ENCODE results near the gene NECTIN2. TPM values are rescaled to one million over a fixed set of nuclear protein-coding genes. Genes with fewer than 3 reads are reported as not detected.
"Not testable (repeated sequence)": the region's sequence is repeated elsewhere in the genome, so short reads cannot be mapped to it uniquely, and the experiment has no call there.

Gene NECTIN2
- polyA plus RNA-seq, 3 donors from 2014 or later, result 0.09 to 0.34 TPM; not detected in 1

DNA sequence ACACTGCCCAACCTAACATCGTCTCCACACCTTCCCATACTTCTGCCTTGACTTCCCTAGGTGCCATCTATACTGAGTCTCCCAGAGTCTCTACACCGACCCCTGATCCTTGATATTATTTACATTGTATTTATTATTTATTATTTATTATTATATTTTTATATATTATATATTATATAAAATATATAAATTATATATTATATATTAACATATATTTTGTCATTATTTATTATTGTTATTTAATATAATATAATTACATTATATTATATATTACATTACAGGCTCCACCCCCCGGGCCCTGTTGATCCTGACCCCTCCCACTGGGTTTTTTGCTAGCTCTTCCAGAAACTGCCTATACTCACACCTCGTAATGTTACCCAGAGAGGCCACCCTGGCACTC is 26.6 kb downstream of the NECTIN2 start:
- Mint-ChIP-seq H3K4me1 (no peaks in the 10 kb centered on the region), H3K36me3 (no peaks in the 10 kb centered on the region), H3K9me3 (no peaks in the 10 kb centered on the region), H3K27ac (peak overlapping the region in 1 of 6 donors; percentile 33), H3K4me3 (no peak overlapping the region), H3K27me3 (ENCODE audit: low read depth in 3 of 3) (peaks cover 0 to 2% (median 0%) of the 10 kb centered on the region in 3 donors)
- DNase-seq, result no peak

DNA sequence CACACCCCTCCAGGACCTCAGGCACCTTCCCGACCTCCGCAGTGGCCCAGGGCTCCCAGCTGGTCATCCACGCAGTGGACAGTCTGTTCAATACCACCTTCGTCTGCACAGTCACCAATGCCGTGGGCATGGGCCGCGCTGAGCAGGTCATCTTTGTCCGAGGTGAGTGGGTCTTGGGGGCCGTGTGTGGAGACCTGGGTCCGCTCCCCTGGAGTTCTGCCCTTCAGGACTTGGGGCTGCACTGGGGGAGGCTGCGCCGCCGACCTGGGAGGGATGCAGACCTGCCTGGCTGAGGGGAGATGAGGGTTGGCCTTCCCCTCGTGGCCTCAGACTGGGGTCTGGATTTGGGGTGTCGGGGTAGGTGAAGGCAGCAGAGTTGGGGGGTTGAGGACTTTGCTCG is 28.2 kb downstream of the NECTIN2 start:
- no peak for DNase-seq
- H3K4me1 Mint-ChIP-seq, result no peaks in the 10 kb centered on the region
- H3K36me3 Mint-ChIP-seq, result no peaks in the 10 kb centered on the region

DNA sequence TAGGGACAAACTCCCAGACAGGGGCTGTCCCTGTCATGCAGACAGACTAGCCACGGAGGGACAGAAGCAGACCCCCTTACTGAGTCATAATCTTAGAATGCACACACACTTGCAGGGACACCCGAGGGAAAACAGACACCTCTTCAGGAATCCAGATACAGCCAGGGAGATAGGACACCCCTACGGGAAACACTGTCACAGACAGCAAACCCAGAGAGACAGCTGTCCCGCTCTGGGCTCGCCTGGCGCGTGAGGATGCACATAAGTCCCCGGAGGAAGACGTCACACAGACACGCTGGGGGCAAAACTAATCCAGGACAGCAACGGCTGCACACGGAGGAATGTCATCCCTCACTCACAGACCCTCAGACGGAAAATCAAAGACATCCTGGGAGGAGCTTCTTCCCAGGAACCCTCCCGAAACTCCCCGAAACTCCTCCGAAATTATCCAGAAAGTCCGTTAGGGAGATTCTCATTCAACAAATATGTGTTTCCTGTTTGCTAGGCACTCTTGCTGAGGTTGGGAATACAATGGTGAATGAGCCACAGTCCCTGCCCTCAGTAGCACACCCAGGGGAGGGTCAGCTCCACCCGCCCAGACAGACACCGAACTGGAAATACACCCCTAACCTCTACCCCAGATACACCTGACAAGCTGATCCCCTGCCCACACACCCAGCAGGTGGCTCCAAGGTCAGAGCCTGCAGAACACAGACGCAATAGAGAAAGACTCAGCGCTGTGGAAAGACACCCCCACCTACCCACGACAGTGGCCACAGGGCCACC is 29.8 kb downstream of the NECTIN2 start:
- H3K4me1 Mint-ChIP-seq, result no peaks in the 10 kb centered on the region
- no peak overlapping the region for H3K27ac Mint-ChIP-seq
- H3K36me3 Mint-ChIP-seq, result no peaks in the 10 kb centered on the region
- no peak overlapping the region for H3K4me3 Mint-ChIP-seq
- H3K27me3 Mint-ChIP-seq (ENCODE audit: low read depth in 3 of 3), result peaks cover 0 to 2% (median 0%) of the 10 kb centered on the region in 3 donors
- DNase-seq, result no peak
- H3K9me3 Mint-ChIP-seq, result no peaks in the 10 kb centered on the region

More for the DNA sequence above, 28.2 kb downstream of the NECTIN2 start:
- peaks cover 0 to 2% (median 0%) of the 10 kb centered on the region in 3 donors for H3K27me3 Mint-ChIP-seq (ENCODE audit: low read depth in 3 of 3)
- no peak overlapping the region for H3K4me3 Mint-ChIP-seq
- no peak overlapping the region for H3K27ac Mint-ChIP-seq
- H3K9me3 Mint-ChIP-seq, result no peaks in the 10 kb centered on the region

DNA sequence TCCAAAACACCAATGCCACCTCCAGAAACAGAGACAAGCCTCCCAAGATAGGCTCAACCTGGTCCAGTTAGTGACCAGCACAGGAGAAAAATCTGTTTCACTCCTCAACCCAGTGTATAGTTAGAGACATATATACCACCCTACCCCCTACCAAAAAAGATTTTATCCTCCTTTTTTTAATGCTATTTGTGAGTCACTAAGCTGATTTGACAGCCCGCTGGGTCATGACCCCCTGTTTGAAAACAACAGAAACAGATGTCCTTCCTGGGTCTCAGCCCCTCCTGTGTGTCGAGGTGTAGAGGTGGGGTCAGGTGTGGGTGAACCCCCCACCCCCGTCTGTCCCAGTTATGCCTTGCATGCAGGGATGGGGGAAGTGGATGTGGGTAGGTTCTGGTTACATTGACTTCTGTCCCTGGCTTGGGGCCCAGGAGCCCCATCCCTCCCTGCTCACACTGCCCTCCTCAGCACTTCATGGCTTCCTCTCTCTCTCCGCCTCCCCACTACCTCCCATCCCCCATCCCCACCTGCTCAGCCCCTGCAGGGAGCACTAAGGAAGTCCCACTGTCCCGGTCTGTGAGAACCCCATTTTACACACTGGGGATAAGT is 30.9 kb downstream of the NECTIN2 start:
- no peaks in the 10 kb centered on the region for H3K9me3 Mint-ChIP-seq
- no peaks in the 10 kb centered on the region for H3K36me3 Mint-ChIP-seq
- H3K27ac Mint-ChIP-seq, result no peak overlapping the region
- H3K4me3 Mint-ChIP-seq, result no peak overlapping the region
- no peaks in the 10 kb centered on the region for H3K4me1 Mint-ChIP-seq
- peaks cover 0 to 2% (median 2%) of the 10 kb centered on the region in 3 donors for H3K27me3 Mint-ChIP-seq (ENCODE audit: low read depth in 3 of 3)
- DNase-seq, result no peak

DNA sequence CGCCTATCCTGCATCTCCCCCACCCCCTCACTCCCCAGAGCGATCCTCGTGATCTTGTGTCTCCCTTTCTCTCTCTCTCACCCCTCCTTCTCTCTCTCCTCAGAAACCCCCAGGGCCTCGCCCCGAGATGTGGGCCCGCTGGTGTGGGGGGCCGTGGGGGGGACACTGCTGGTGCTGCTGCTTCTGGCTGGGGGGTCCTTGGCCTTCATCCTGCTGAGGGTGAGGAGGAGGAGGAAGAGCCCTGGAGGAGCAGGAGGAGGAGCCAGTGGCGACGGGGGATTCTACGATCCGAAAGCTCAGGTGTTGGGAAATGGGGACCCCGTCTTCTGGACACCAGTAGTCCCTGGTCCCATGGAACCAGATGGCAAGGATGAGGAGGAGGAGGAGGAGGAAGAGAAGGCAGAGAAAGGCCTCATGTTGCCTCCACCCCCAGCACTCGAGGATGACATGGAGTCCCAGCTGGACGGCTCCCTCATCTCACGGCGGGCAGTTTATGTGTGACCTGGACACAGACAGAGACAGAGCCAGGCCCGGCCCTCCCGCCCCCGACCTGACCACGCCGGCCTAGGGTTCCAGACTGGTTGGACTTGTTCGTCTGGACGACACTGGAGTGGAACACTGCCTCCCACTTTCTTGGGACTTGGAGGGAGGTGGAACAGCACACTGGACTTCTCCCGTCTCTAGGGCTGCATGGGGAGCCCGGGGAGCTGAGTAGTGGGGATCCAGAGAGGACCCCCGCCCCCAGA is 32.2 kb downstream of the NECTIN2 start:
- Mint-ChIP-seq H3K27me3 (ENCODE audit: low read depth in 3 of 3) (peaks cover 0 to 2% (median 2%) of the 10 kb centered on the region in 3 donors), H3K9me3 (no peaks in the 10 kb centered on the region), H3K4me1 (no peaks in the 10 kb centered on the region), H3K27ac (no peak overlapping the region), H3K36me3 (no peaks in the 10 kb centered on the region), H3K4me3 (no peak overlapping the region)
- no peak for DNase-seq

DNA sequence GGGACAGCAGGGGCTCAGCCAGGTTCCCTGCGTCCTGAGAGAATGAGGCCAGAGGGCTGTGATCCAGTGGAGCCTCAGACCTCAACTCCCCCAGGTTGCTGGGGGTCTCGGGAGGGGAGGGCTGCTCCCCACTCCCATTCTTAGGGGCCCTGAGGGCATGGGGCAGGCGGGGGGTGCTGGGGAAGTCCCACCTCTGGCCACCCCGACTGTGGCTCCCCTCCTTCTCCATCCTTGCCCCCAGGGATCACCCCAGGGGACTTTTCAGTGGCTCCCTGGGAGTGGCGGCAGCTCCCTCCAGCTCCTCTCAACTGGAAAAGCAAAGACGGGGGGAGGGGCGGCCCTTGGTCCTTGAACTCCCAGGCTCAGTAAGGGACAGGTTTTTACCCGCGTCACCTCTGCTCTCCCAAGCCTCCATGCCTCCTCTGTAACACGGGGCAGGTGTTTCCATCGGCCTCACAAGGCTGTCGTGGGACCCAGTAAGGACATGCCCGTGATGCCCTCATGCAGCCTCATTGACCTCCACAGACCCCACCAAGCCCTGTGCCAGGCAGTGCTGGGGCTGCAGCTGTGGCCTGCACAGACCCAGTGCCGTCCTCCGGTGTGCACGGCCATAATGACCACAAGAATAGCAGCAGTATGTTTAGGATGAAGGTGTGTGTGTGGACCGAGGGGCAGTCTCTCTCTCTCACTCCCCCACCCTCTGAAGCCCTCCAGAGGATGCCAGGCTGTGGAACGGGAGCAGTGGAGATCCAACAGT is 33.4 kb downstream of the NECTIN2 start:
- Mint-ChIP-seq H3K4me3 (no peak overlapping the region), H3K27ac (no peak overlapping the region), H3K9me3 (no peaks in the 10 kb centered on the region), H3K4me1 (no peaks in the 10 kb centered on the region), H3K27me3 (ENCODE audit: low read depth in 3 of 3) (peaks cover 0 to 3% (median 2%) of the 10 kb centered on the region in 3 donors), H3K36me3 (no peaks in the 10 kb centered on the region)
- no peak for DNase-seq

DNA sequence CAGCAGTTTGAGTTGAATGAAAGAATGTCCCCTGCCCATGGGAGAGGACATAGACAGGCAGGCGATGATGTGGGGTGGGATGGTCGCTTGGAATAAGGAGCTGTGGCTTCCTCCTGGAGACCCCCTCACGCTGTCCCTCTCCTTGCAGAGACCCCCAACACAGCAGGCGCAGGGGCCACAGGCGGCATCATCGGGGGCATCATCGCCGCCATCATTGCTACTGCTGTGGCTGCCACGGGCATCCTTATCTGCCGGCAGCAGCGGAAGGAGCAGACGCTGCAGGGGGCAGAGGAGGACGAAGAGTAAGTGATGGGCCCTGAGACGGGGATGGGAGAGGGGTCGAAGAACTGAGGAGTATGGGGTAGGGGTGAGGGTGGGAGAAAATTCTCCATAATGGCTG is 36.0 kb downstream of the NECTIN2 start:
- Mint-ChIP-seq H3K4me1 (no peaks in the 10 kb centered on the region), H3K27ac (no peak overlapping the region), H3K9me3 (no peaks in the 10 kb centered on the region), H3K27me3 (ENCODE audit: low read depth in 3 of 3) (peaks cover 0 to 3% (median 0%) of the 10 kb centered on the region in 3 donors), H3K36me3 (no peaks in the 10 kb centered on the region), H3K4me3 (no peak overlapping the region)
- DNase-seq, result no peak

DNA sequence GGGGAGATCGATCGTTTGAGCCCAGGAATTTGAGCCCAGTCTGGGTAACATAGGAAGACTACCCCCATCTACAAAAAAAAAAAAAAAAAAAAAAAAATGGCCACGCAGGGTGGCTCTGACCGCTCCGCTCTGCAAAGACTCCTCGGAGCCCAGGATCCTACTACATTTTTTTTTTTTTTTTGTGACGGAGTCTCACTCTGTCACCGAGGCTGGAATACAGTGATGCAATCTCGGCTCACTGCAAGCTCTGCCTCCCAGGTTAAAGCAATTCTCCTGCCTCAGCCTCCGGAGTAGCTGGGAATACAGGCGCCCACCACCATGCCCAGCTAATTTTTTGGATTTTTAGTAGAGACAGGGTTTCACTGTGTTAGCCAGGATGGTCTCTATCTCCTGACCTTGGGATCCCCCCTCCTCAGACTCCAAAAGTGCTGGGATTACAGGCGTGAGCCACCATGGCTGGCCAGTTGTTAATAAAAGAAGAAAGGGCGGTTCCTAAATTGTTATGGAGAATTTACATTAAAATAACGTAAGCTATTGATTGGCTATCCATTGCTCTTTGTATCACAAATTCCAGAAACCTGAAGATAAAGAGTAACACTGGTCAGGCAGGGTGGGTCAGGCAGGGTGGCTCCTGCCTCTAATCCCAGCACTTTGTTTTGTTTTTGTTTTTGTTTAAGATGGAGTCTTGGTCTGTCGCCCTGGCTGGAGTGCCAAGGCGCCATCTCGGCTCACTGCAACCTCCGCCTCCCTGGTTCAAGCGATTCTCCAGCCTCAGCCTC is 36.7 kb downstream of the NECTIN2 start:
- not testable (repeated sequence) for DNase-seq; H3K9me3 Mint-ChIP-seq; H3K27ac Mint-ChIP-seq; H3K4me3 Mint-ChIP-seq; H3K36me3 Mint-ChIP-seq; H3K4me1 Mint-ChIP-seq; H3K27me3 Mint-ChIP-seq (ENCODE audit: low read depth in 3 of 3)

DNA sequence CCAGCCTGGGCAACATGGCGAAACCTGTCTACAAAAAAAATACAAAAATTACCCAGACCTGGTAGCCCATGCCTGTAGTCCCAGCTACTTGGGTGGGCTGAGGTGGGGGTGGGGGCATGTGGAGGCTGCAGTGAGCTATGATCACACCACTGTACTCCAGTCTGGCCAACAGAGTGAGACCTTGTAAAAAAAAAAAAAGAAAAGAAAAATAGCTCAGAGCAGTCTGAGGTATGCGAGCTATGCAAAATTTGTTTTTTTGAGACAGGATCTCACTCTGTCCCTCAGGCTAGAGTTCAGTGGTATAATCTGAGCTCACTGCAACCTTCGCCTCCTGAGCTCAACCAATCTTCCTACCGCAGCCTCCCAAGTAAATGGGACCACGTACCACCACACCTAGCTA is 37.8 kb downstream of the NECTIN2 start:
- peaks cover 1 to 3% of the 10 kb centered on the region in 2 donors for H3K4me1 Mint-ChIP-seq
- no peaks in the 10 kb centered on the region for H3K36me3 Mint-ChIP-seq
- no peak overlapping the region for H3K27ac Mint-ChIP-seq
- peaks cover 0 to 3% (median 0%) of the 10 kb centered on the region in 3 donors for H3K27me3 Mint-ChIP-seq (ENCODE audit: low read depth in 3 of 3)
- H3K9me3 Mint-ChIP-seq, result no peaks in the 10 kb centered on the region
- DNase-seq, result no peak
- no peak overlapping the region for H3K4me3 Mint-ChIP-seq

DNA sequence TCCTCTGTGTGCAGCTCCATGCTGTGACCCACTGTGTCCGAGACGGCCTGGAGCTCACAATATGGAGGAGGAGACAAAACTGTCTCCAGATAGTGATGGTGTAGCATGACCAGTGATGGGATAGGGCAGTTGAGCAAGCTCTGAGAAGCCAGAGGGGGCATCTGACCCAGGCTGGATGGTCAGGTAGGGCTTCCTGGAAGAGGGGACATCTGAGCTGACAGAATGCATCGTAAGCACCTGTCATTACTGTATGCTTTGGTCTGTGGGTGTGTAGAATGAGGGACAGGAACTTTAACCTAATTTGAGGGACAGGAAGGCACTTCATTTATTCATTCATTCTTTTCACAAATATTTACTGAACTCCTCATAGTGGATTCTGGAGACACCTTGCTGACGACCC is 38.5 kb downstream of the NECTIN2 start:
- Mint-ChIP-seq H3K27ac (no peak overlapping the region), H3K36me3 (no peaks in the 10 kb centered on the region)

DNA sequence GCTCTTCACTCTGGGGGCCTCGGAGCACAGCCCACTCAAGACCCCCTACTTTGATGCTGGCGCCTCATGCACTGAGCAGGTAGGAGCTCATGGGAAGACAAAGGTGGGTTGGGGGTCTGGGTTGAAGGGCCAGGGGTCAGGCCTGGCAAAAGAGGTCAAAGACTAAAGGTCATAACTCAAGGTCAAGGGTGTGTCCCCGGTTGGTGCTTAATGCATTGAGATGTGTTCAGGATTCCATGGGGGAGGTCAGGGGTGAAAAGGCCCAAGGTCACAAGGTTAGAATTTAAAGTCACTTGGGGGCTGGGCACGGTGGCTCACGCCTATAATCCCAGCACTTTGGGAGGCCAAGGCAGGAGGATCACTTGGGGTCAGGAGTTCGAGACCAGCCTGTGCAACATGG is 40.0 kb downstream of the NECTIN2 start:
- H3K4me1 Mint-ChIP-seq, result peaks cover 12 to 13% of the 10 kb centered on the region in 2 donors
- H3K27ac Mint-ChIP-seq, result no peak overlapping the region
- peaks cover 5 to 10% (median 8%) of the 10 kb centered on the region in 3 donors for H3K27me3 Mint-ChIP-seq (ENCODE audit: low read depth in 3 of 3)
- H3K36me3 Mint-ChIP-seq, result no peaks in the 10 kb centered on the region
- no peaks in the 10 kb centered on the region for H3K9me3 Mint-ChIP-seq
- DNase-seq, result no peak
- no peak overlapping the region for H3K4me3 Mint-ChIP-seq

More for the DNA sequence above, 38.5 kb downstream of the NECTIN2 start:
- H3K4me3 Mint-ChIP-seq, result no peak overlapping the region
- no peaks in the 10 kb centered on the region for H3K9me3 Mint-ChIP-seq
- DNase-seq, result no peak
- peaks cover 0 to 3% (median 0%) of the 10 kb centered on the region in 3 donors for H3K27me3 Mint-ChIP-seq (ENCODE audit: low read depth in 3 of 3)
- peaks cover 6% of the 10 kb centered on the region in 2 donors for H3K4me1 Mint-ChIP-seq

DNA sequence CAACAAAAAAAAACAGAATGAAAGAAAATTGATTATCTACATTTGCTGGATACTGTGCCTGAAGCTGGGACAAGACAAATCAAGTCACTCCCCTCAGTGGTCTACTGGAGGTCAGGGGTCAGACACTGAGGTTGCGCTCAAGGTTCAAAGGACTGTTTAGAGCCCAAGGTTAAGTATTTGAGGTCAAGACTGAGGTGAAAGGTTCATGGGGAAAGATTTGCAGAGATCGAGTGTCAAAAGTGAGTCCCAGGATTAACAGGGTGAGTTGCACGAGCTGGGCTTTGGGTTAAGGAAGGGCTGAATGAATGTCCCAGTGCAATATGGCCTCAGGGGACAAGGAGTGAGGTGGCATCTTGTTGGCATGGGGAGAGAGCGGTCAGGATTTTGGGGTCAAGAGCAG is 41.6 kb downstream of the NECTIN2 start:
- H3K27ac Mint-ChIP-seq, result peak overlapping the region in 1 of 6 donors; percentile 71
- H3K27me3 Mint-ChIP-seq (ENCODE audit: low read depth in 3 of 3), result peaks cover 5 to 10% (median 6%) of the 10 kb centered on the region in 3 donors
- H3K4me1 Mint-ChIP-seq, result peaks cover 23 to 26% of the 10 kb centered on the region in 2 donors
- DNase-seq, result no peak
- no peaks in the 10 kb centered on the region for H3K9me3 Mint-ChIP-seq
- peaks cover 0 to 1% (median 0%) of the 10 kb centered on the region in 3 donors for H3K36me3 Mint-ChIP-seq
- H3K4me3 Mint-ChIP-seq, result peak overlapping the region in 4 of 5 donors; percentile 2 to 18 (median 12)

DNA sequence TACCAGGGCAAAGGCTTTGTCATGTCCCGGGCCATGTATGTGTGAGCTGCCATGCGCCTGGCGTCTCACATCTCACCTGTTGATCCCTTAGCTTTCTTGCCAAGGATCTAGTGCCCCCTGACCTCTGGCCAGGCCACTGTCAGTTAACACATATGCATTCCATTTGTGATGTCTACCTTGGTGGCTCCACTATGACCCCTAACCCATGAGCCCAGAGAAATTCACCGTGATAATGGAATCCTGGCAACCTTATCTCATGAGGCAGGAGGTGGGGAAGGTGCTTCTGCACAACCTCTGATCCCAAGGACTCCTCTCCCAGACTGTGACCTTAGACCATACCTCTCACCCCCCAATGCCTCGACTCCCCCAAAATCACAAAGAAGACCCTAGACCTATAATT is 42.2 kb downstream of the NECTIN2 start:
- not testable (repeated sequence) for H3K9me3 Mint-ChIP-seq, H3K36me3 Mint-ChIP-seq, H3K27ac Mint-ChIP-seq, DNase-seq
- peak overlapping the region in 2 of 5 donors; percentile 24 to 29 for H3K4me3 Mint-ChIP-seq
- H3K27me3 Mint-ChIP-seq (ENCODE audit: low read depth in 3 of 3), result peaks cover 5 to 10% (median 6%) of the 10 kb centered on the region in 3 donors
- peaks cover 29 to 33% of the 10 kb centered on the region in 2 donors for H3K4me1 Mint-ChIP-seq

Measured in immature natural killer cell (primary cell).